IPS-18c (cell line): ENCODE results near the gene RIC1.
"Not testable (repeated sequence)": the region's sequence is repeated elsewhere in the genome, so short reads cannot be mapped to it uniquely, and the experiment has no call there.

Source experiments
- H3K4me3 ChIP-seq: 2 replicates; pipeline ENCODE4 v1.7.0; 2013; ENCODE audit warnings: low read depth, mild to moderate bottlenecking, low read length, moderate library complexity; ENCODE audit not compliant: insufficient read depth
- H3K9me3 ChIP-seq: one replicate; pipeline ENCODE4 v1.6.1; 2013; ENCODE audit warnings: mild to moderate bottlenecking, low read length, moderate library complexity; ENCODE audit not compliant: control insufficient read depth, insufficient read depth

Gene RIC1

DNA sequence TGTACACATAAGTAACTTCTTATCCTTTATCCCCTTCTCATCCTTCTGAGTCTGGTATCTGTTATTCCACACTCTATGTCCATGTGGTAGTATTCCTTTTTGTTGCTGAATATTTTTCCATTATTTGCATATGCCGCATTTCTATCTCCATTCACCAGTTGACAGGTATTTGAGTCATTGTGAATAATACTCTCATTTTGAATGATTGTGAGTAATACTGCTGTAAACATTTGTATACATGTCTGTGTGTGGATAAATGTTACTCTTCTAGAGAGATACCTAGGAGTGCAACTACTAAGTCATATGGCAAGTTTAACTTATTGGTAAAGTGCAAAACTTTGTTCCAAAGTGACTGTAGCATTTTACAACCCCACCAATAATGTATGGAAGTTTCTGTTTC lies 15.6 kb downstream of the RIC1 start:
- no peaks in the 10 kb centered on the region for H3K9me3 ChIP-seq
- H3K4me3 ChIP-seq = no peak overlapping the region

DNA sequence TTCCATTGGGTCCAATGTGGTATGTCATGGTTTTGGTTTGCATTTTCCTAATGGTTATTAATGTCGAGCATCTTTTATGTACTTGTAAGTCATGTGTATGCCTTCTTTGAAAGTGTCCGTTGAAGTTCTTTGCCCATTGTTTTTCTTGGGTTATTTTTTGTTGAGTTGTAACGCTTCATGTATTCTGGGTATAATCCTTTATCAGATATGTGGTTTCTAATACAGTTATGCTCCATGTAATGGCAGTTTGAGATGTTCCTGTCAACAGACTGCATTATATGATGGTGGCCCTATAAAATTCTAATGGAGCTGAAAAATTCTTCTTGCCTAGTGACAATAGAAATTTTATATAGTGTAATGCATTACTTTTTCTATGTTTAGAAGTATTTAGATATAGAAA lies 17.2 kb downstream of the RIC1 start:
- H3K9me3 ChIP-seq = no peaks in the 10 kb centered on the region
- no peak overlapping the region for H3K4me3 ChIP-seq

DNA sequence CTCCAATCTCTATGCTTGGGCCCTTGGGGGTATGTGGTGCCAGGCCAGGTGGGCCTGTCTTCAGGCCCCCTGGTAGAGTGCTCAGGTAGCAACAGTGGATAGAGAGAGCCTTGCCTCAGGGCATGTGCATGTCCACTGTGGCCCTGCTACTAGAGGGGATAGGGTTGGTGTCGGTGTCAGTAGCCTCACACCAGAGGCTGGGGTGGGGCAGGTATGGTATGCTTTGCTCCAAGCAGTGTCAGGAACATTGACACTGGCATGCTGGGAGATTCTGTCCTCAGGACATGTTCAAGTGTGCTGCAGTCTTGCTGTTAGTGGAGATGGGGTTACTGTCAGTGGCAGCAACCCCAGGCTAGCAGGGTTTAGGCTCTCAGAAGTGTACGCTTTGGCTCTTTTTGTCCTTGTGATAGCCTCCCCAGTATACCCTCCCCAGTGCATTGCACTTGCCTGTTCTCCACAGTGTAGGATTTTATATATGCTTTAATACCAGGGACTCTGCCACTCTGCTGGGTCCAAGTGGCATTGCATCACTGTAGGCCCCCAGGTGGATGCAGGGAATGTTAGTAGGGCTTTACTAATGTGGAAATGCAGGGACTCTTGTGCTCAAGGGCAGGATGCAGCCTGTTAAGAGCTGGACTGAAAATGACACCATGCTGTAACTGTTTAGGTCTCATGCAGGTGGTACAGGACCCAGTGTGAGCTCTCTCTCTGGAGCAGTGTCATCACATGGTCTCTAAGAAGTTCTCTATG lies 21.6 kb downstream of the RIC1 start:
- Histone ChIP-seq H3K4me3 (no peak overlapping the region), H3K9me3 (no peaks in the 10 kb centered on the region)

DNA sequence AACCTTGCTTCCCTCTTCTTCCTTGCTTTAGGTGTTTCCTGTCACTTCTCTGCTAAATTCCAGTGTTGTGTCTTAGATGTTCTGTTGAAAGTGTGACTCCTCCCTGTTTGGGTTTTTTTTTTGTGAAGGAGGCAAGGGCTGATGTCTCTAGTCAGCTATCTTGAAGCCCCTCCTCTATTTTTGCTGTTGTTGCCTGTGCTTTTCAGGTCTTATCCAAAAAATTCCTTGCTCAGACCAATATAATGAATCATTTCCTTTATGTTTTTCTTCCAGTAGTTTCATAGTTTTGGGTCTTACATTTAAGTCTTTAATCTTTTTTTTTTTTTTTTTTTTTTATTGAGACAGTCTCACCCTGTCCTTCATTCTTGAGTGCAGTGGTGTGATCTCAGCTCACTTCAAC lies 22.3 kb downstream of the RIC1 start:
- Histone ChIP-seq H3K4me3 (no peak overlapping the region), H3K9me3 (no peaks in the 10 kb centered on the region)

DNA sequence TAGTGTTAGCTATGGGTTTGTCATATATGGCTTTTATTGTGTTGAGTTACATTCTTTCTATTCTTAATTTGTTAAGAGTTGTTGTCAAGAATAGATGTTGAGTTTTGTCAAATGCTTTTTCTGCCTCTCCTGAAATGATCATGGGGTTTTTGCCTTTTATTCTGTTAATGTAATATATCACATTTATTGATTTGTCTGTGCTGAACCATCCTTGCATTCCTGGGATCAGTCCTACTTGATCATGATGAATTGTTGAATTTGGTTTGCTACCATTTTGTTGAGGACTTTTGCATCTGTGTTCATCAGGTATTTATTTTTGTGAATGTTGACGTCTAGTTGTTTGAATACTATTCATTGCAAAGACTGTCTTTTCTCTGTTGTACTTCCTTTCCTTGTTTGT lies 23.9 kb downstream of the RIC1 start:
- no peak overlapping the region for H3K4me3 ChIP-seq
- H3K9me3 ChIP-seq = no peaks in the 10 kb centered on the region

DNA sequence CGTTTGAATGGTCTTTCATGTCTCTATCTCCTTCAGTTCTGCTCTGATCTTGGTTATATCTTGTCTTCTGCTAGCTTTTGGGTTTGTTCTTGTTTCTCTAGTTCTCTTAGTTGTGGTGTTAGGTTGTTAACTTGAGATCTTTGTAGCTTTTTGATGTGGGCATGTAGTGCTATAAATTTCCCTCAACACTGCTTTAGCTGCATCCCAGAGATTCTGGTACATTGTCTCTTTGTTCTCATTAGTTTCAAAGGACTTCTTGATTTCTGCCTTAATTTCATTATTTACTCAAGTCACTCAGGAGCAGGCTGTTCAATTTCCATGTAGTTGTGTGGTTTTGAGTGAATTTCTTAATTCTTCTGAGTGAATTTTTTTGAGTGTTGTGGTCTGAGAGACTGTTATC lies 33.9 kb downstream of the RIC1 start:
- not testable (repeated sequence) for H3K9me3 ChIP-seq, H3K4me3 ChIP-seq

DNA sequence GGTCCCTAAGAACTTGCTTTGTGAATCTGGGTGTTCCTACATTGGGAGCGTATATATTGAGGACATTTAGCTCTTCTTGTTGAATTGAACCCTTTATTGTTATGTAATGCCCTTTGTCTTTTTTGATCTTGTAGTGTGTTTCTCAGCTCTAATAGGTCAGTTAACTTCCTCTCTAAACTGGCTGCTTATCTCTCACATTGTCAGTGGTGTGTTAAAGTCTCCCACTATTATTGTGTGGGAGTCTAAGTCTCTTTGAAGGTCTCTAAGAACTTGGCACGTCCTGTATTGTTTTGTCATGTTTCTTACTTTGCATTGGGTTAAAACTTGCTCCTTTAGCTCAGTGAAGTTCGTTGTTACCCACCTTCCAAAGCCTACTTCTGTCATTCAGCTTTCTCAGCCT lies 36.2 kb downstream of the RIC1 start:
- Histone ChIP-seq H3K9me3 (no peaks in the 10 kb centered on the region), H3K4me3 (no peak overlapping the region)

DNA sequence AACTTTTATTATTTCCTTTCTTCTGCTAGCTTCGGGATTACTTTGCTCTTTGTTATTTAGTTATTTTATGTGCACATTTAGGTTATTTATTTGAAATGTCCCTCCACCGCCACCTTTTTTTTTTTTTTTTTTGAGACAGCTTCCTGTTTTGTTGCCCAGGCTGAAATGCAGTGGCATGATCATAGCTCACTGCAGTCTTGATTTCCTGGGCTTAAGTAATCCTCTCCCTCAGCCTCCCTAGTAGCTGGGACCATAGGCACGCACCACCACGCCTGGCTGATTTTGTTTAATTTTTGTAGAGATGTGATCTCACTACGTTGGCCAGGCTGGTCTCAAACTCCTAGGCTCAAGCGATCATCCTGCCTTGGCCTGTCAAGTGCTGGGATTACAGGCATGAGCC lies 38.5 kb downstream of the RIC1 start:
- Histone ChIP-seq H3K9me3 (no peaks in the 10 kb centered on the region), H3K4me3 (no peak overlapping the region)

DNA sequence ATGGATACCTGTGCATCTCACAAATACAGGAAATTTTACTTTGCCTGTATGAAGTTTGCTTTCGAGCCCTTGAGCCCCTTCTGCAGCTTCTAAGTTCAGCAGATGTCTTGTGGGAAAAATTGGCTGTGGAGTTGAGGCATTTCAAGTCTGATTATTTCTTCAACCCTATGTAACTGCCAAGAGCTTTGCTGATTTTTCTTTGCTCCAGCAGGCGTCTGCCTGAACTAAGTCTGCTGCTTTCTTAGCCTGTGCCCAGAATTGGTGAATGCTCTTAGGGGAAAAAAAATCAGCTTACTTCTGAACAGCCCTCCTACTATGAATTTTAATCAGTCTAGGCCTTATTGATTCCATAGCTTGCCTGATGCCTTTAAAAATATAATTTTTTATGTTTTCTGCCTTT lies 41.2 kb downstream of the RIC1 start:
- no peaks in the 10 kb centered on the region for H3K9me3 ChIP-seq

DNA sequence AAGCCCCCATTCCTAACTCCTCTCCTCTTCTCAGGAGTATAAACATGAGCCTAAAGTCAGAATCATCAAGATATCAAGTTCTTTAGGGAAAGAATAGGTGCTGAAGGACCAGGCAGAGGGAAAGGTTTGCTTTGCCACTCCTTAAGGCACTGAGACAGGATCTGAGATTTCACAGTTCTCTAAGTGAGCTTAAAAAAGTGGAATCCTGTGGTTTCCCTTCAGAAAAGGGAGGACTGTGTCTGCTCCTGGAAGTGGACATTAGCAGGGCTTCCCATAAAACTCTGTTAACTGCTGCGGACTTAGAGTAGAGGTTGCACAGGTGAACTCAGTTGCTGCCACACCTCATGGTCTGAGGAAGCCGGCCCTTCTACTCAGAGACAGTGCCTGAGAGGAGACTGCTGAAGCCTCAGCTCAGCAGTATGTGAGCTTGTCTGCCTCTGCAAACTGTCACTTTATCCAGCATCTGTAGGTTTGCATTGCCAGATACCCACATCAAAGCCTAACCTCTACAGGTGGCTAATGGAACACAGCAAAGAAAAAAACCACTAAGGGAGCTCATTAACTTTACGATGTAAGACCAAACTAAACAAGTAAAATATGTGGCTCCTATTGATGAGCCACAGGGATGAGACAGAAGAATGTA lies 42.9 kb downstream of the RIC1 start:
- H3K9me3 ChIP-seq = no peaks in the 10 kb centered on the region

More for the DNA sequence above, 41.2 kb downstream of the RIC1 start:
- no peak overlapping the region for H3K4me3 ChIP-seq

DNA sequence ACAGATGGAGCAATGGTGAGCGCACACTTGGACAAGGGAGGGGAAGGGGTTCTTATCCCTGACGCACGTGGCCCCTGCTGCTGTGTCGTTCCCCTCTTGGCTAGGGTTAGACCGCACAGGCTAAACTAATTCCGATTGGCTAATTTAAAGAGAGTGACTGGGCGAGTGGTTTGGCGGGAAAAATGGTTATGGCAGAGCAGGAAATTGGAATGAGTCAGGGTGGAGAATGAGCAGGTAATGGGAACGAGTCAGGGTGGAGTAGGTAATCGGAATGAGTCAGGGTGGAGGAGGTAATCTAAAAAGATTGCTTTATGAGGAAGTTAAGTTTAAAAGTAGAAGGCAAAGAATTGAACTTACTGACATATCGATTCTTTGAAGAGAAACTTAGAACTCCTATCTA lies 46.1 kb downstream of the RIC1 start:
- H3K4me3 ChIP-seq, H3K9me3 ChIP-seq: not testable (repeated sequence)

More for the DNA sequence above, 42.9 kb downstream of the RIC1 start:
- H3K4me3 ChIP-seq = no peak overlapping the region

DNA sequence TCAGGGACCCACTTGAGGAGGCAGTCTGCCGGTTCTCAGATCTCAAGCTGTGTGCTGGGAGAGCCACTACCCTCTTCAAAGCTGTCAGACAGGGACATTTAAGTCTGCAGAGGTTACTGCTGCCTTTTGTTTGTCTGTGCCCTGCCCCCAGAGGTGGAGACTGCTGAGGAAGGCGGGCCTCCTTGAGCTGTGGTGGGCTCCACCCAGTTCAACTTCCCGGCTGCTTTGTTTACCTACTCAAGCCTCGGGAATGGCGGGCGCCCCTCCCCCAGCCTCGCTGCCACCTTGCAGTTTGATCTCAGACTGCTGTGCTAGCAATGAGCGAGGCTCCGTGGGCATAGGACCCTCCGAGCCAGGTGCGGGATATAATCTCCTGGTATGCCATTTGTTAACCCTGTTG lies 54.7 kb downstream of the RIC1 start:
- not testable (repeated sequence) for H3K4me3 ChIP-seq, H3K9me3 ChIP-seq

DNA sequence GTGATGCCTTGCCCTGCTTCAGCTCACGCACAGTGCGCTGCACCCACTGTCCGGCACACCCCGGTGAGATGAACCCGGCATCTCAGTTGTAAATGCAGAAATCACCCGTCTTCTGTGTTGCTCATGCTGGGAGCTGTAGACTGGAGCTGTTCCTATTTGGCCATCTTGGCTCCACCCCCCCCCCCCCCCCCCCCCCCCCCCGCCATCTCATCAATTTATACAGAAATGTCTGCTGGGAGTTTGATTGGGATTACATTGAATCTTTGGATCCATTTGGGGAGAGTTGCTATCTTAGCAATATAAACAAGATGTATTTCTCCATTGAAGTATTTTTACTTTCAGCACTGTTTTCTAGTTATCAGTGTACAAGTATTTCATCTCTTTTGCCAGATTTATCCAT lies 55.2 kb downstream of the RIC1 start:
- Histone ChIP-seq H3K9me3 (peaks cover 4% of the 10 kb centered on the region), H3K4me3 (no peak overlapping the region)

DNA sequence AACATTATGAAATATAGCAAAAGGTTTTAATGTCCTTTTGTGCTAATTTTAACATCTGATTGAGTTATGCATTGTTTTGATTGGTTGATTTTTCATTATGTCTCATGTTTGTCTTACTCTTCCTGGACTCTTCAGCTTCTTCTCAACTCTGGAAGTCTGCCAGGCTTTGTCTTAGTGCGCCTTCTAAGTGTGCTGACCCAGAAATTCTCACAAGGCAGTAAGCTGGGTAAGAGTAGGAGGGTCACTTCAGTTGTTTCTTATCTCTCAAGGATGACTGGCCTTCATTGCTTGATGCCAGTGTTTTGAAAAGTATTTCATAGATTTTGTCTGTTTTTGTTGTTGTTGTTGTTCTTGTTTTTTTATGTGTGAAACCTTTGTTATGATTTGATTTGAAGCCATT lies 59.2 kb downstream of the RIC1 start:
- H3K4me3 ChIP-seq = no peak overlapping the region
- H3K9me3 ChIP-seq = peaks cover 4% of the 10 kb centered on the region

DNA sequence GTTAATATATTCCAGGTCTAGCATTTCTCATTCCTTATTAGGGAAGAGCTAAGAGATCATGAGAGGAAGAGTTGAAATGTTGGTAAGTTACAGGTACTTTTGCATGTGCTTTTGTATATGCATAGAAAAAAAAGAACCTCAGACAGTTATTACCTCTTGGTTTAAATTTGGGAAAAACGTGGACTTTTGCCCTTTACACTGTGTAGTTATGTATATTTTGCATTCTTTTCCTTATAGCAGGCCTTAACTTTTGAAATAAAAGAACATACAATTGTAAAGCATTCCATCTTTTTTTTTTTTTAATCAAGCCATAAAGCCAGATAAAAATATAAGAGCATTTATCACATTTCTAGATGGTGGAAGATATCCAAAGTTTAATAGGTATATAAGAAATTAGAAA lies 61.4 kb downstream of the RIC1 start:
- Histone ChIP-seq H3K9me3 (no peaks in the 10 kb centered on the region), H3K4me3 (no peak overlapping the region)

DNA sequence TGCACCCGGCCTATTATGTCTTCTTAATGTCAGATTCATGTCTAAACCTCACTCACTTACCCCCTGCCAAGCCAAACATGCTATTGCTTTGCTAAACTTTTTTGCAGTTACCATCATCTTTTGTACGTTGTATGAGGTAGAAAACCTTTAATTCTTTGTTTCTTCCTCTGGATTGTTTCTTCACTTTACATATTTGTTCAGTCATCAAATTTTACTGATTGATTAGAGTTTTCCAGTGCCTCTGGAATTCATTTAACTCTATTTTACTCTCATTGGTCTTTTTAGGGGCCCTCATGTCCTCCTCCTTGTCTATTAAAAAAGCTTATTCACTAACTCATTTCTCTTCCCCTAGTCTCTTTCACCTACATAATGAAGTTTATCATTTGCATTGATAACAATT lies 67.0 kb downstream of the RIC1 start:
- Histone ChIP-seq H3K4me3 (no peak overlapping the region), H3K9me3 (no peaks in the 10 kb centered on the region)

DNA sequence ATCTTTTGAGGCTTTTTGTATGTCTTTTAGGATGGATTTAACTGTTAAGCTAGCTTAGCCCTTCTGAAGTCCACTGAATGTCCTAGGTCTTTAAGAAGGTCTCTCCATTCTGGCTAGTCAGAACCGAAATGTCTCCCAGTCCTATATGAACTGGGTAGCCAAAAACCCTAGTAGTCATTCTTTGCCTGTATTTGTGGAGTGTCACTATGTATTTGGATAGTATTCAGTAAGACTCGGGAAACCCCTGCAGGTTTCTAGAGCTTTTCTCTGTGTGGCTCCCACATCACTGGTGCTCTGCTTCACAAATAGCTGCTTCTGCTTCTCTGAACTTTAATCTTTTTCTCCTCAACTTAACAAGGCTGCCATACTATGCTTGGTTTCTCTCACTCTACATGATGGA lies 68.0 kb downstream of the RIC1 start:
- Histone ChIP-seq H3K9me3 (no peaks in the 10 kb centered on the region), H3K4me3 (no peak overlapping the region)

DNA sequence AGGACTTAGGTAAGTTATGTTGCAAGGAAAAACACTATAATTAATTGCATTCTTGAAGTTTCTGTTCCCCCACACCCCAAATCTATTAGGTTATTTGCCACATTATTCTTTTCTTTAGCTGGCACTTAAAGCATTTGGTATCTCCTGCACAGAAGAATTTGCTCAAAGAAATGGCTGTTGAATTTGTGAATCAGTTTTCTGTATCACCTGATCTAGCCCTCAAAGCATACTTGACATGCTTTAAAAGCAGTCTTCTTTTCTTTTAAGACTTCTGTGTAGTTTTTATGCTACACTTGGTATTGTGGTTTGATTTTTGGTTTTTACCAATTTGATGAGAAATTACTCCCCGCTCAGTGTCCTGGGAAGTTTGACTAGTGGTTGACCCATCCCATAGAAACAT lies 69.1 kb downstream of the RIC1 start:
- Histone ChIP-seq H3K9me3 (no peaks in the 10 kb centered on the region), H3K4me3 (no peak overlapping the region)
